HEK293 (cell line): ENCODE measurements around the gene ZNRF2.

Experiments
- CTCF ChIA-PET: fragments of 350-600 bp; formaldehyde crosslinking; extraction: SDS; loops from one replicate; lab custom pipeline; 2021; ENCODE audit warnings: antibody characterized with exemption; lab: Yijun Ruan, JAX
- POLR2A ChIA-PET: fragments of 300-600 bp; formaldehyde crosslinking; extraction: SDS; loops from one replicate; lab custom pipeline; 2020; ENCODE audit warnings: antibody characterized with exemption, inconsistent platforms; lab: Yijun Ruan, JAX
- H3K27ac ChIP-seq: fragments of 200-500 bp; sonication (Bioruptor generic); 2 replicates; pipeline ENCODE4 v1.5.1; 2014; ENCODE audit warnings: low read depth, low read length, control low read depth, inconsistent platforms; ENCODE audit errors: extremely low read depth
- H3K36me3 ChIP-seq, 2 experiments: fragments of 200-500 bp in 1 of 2; sonication (Bioruptor generic) in 1 of 2; 1 replicate in 1 of 2; 2 replicates in 1 of 2; pipeline ENCODE4 v1.5.1; 2014 to 2017; ENCODE audit warnings: inconsistent platforms in 2 of 2, low read length in 2 of 2; ENCODE audit not compliant: control insufficient read depth in 2 of 2, insufficient read depth in 1 of 2
- H3K4me1 ChIP-seq: fragments of 200-500 bp; sonication (Bioruptor generic); 2 replicates; pipeline ENCODE4 v1.5.1; 2014; ENCODE audit warnings: mild to moderate bottlenecking, low read length, inconsistent platforms; ENCODE audit not compliant: control insufficient read depth, insufficient read depth
- H3K4me3 ChIP-seq: 2 replicates; pipeline ENCODE4 v1.5.1; 2011; ENCODE audit warnings: low read depth, mild to moderate bottlenecking, control low read depth, low read length, moderate library complexity
- H3K9me3 ChIP-seq: fragments of 200-500 bp; sonication (Bioruptor generic); 2 replicates; pipeline ENCODE4 v1.5.1; 2014; ENCODE audit warnings: low read depth, low read length, inconsistent platforms; ENCODE audit not compliant: control insufficient read depth, insufficient read depth
- AEBP2 ChIP-seq: fragments of 450-650 bp; formaldehyde crosslinking; IDR thresholded peaks from 2 replicates; pipeline ENCODE4 v1.5.1; 2016; ENCODE audit warnings: missing biosample characterization, missing genetic modification characterization, borderline replicate concordance
- BCL6B ChIP-seq: fragments of 450-650 bp; formaldehyde crosslinking; IDR thresholded peaks from 2 replicates; pipeline ENCODE4 v1.5.1; 2017; ENCODE audit warnings: missing biosample characterization, missing genetic modification characterization
- SCRT1 ChIP-seq: fragments of 450-650 bp; formaldehyde crosslinking; IDR thresholded peaks from 2 replicates; pipeline ENCODE4 v1.5.1; 2016; ENCODE audit warnings: missing biosample characterization, missing genetic modification characterization, borderline replicate concordance
- TSHZ1 ChIP-seq: fragments of 450-650 bp; formaldehyde crosslinking; IDR thresholded peaks from 2 replicates; pipeline ENCODE4 v1.5.1; 2016; ENCODE audit warnings: missing biosample characterization, missing genetic modification characterization, borderline replicate concordance
- ZBTB11 ChIP-seq: fragments of 450-650 bp; formaldehyde crosslinking; conservative IDR thresholded peaks from 2 replicates; pipeline ENCODE4 v1.5.1; 2016; ENCODE audit warnings: low read depth, missing biosample characterization, missing genetic modification characterization
- ZFP41 ChIP-seq: fragments of 450-650 bp; formaldehyde crosslinking; IDR thresholded peaks from 2 replicates; pipeline ENCODE4 v1.5.1; 2016; ENCODE audit warnings: missing biosample characterization, missing genetic modification characterization, borderline replicate concordance
- ZFP69B ChIP-seq: fragments of 450-650 bp; formaldehyde crosslinking; IDR thresholded peaks from 2 replicates; pipeline ENCODE4 v1.5.1; 2016; ENCODE audit warnings: missing biosample characterization, missing genetic modification characterization
- ZIC2 ChIP-seq: fragments of 450-650 bp; formaldehyde crosslinking; IDR thresholded peaks from 2 replicates; pipeline ENCODE4 v1.5.1; 2016; ENCODE audit warnings: missing biosample characterization, missing genetic modification characterization
- ZNF112 ChIP-seq: fragments of 450-650 bp; formaldehyde crosslinking; IDR thresholded peaks from 2 replicates; pipeline ENCODE4 v1.5.0; 2017; ENCODE audit warnings: missing biosample characterization, missing genetic modification characterization
- ZNF266 ChIP-seq: fragments of 450-650 bp; formaldehyde crosslinking; IDR thresholded peaks from 2 replicates; pipeline ENCODE4 v1.5.1; 2016; ENCODE audit warnings: missing biosample characterization, missing genetic modification characterization, low read depth
- ZNF324 ChIP-seq: fragments of 450-650 bp; formaldehyde crosslinking; IDR thresholded peaks from 2 replicates; pipeline ENCODE4 v1.5.1; 2016; ENCODE audit warnings: missing biosample characterization, missing genetic modification characterization
- ZNF37A ChIP-seq: fragments of 450-650 bp; IDR thresholded peaks from 2 replicates; pipeline ENCODE4 v1.5.1; 2018; ENCODE audit warnings: missing biosample characterization, missing genetic modification characterization
- ZNF423 ChIP-seq: fragments of 450-650 bp; formaldehyde crosslinking; IDR thresholded peaks from 2 replicates; pipeline ENCODE4 v1.5.1; 2016; ENCODE audit warnings: missing biosample characterization, missing genetic modification characterization
- ZNF426 ChIP-seq: fragments of 450-650 bp; formaldehyde crosslinking; IDR thresholded peaks from 2 replicates; pipeline ENCODE4 v1.5.1; 2017; ENCODE audit warnings: missing biosample characterization, missing genetic modification characterization, mild to moderate bottlenecking, inconsistent platforms, moderate library complexity
- ZNF514 ChIP-seq: fragments of 450-650 bp; formaldehyde crosslinking; IDR thresholded peaks from 2 replicates; pipeline ENCODE4 v1.5.1; 2016; ENCODE audit warnings: missing biosample characterization, missing genetic modification characterization
- ZNF600 ChIP-seq: fragments of 450-650 bp; formaldehyde crosslinking; IDR thresholded peaks from 2 replicates; pipeline ENCODE4 v1.5.1; 2016; ENCODE audit warnings: missing biosample characterization, missing genetic modification characterization
- ZNF664 ChIP-seq: fragments of 450-650 bp; formaldehyde crosslinking; IDR thresholded peaks from 2 replicates; pipeline ENCODE4 v1.5.1; 2016; ENCODE audit warnings: missing biosample characterization, missing genetic modification characterization
- ZNF830 ChIP-seq: fragments of 450-650 bp; IDR thresholded peaks from 2 replicates; pipeline ENCODE4 v1.5.0; 2018; ENCODE audit warnings: missing biosample characterization, missing genetic modification characterization, low read depth, mild to moderate bottlenecking, moderate library complexity

ZNRF2 gene

GRCh38 chr7:30328381-30328780 lies 44.0 kb downstream of the ZNRF2 start:
- Histone ChIP-seq H3K4me1 (peaks cover 9% of the 10 kb centered on the region), H3K36me3 (no peaks in the 10 kb centered on the region; a peak in 1 of 3 replicates), H3K9me3 (no peaks in the 10 kb centered on the region), H3K27ac (no peak overlapping the region), H3K4me3 (no peak overlapping the region)
- ChIA-PET POLR2A (interaction anchor here (1.1 kb wide), 1 partner anchor 44 kb away, joined by 4 read pairs; the partner anchor contains the start of gene ZNRF2), CTCF (interaction anchor here (0.6 to 1.1 kb wide), 2 partner anchors 12 to 239 kb away, joined by 3 to 5 read pairs; no protein-coding TSS in a partner anchor)
- TF ChIP-seq ZNF830 (no peak), TSHZ1 (tag by site-specific recombination) (no peak), ZBTB11 (no peak), ZNF423 (tag by site-specific recombination) (no peak), ZNF112 (no peak), ZNF514 (tag by site-specific recombination) (no peak), ZFP69B (no peak), ZIC2 (no peak), AEBP2 (tag by site-specific recombination) (no peak), ZNF324 (tag by site-specific recombination) (no peak), ZFP41 (tag by site-specific recombination) (no peak), SCRT1 (tag by site-specific recombination) (no peak), ZNF266 (tag by site-specific recombination) (no peak), ZNF426 (tag by site-specific recombination) (no peak), ZNF664 (tag by site-specific recombination) (no peak), BCL6B (tag by site-specific recombination) (no peak), ZNF600 (tag by site-specific recombination) (no peak), ZNF37A (tag by site-specific recombination) (no peak)
